IMR-90 (cell line): ENCODE results near the gene CDC20B. TPM values are rescaled to one million over a fixed set of nuclear protein-coding genes. Genes with fewer than 3 reads are reported as not detected.

Experiments used
- ATAC-seq: fragments of 200-7000 bp; cut with Tn5 transposase; 2 replicates; pipeline ENCODE4 v1.9.1; 2020; ENCODE audit warnings: low read depth, mild to moderate bottlenecking, moderate library complexity
- BruUV-seq: library from RNA; stranded (reverse); fragments of 400-500 nt; replicated peaks from 2 replicates; lab custom pipeline; 2021; lab: Mats Ljungman, UMichigan
- CTCF ChIA-PET: fragments of 300-600 bp; formaldehyde crosslinking; extraction: SDS; loops from one replicate; lab custom pipeline; 2021; ENCODE audit warnings: antibody characterized with exemption; lab: Yijun Ruan, JAX
- POLR2A ChIA-PET: fragments of 300-600 bp; sonication (Branson Sonifier 250); formaldehyde crosslinking; loops from one replicate; lab custom pipeline; 2022; ENCODE audit warnings: antibody characterized with exemption; ENCODE audit not compliant: unreplicated experiment; lab: Charles Lee
- DNase-seq: peaks from one replicate; pipeline ENCODE4 v3.0.0; 2013
- H2AFZ ChIP-seq: replicated peaks from 2 replicates; pipeline ENCODE3; 2013; ENCODE audit warnings: low read length, mild to moderate bottlenecking; ENCODE audit not compliant: poor library complexity
- H2AK5ac ChIP-seq: 2 replicates; pipeline ENCODE4 v1.6.1; 2013; ENCODE audit warnings: low read depth, low read length, inconsistent platforms
- H2AK9ac ChIP-seq: replicated peaks from 2 replicates; pipeline ENCODE3; 2013; ENCODE audit warnings: mild to moderate bottlenecking, low read depth, low read length, moderate library complexity; ENCODE audit not compliant: poor library complexity
- H2BK120ac ChIP-seq: 2 replicates; pipeline ENCODE4 v1.6.1; 2013; ENCODE audit warnings: low read depth, low read length, inconsistent platforms
- H2BK15ac ChIP-seq: 3 replicates; pipeline ENCODE4 v1.6.1; 2013; ENCODE audit warnings: low read depth, low read length, inconsistent platforms
- H2BK20ac ChIP-seq: 2 replicates; pipeline ENCODE4 v1.6.1; 2013; ENCODE audit warnings: low read depth, mild to moderate bottlenecking, inconsistent platforms, low read length, moderate library complexity
- H2BK5ac ChIP-seq: 2 replicates; pipeline ENCODE4 v1.6.1; 2013; ENCODE audit warnings: mild to moderate bottlenecking, low read depth, low read length, inconsistent platforms; ENCODE audit not compliant: poor library complexity, severe bottlenecking
- H3K14ac ChIP-seq: replicated peaks from 2 replicates; pipeline ENCODE4 v1.6.1; 2013; ENCODE audit warnings: low read depth, low read length, inconsistent platforms
- H3K18ac ChIP-seq: 2 replicates; pipeline ENCODE4 v1.6.1; 2013; ENCODE audit warnings: low read depth, low read length, control low read depth
- H3K23ac ChIP-seq: 2 replicates; pipeline ENCODE4 v1.6.1; 2013; ENCODE audit warnings: low read depth, low read length, inconsistent platforms
- H3K27ac ChIP-seq: 2 replicates; pipeline ENCODE4 v1.5.1; 2013; ENCODE audit warnings: mild to moderate bottlenecking, control low read depth, low read length; ENCODE audit not compliant: insufficient read depth
- H3K27me3 ChIP-seq: 2 replicates; pipeline ENCODE4 v1.6.1; 2013; ENCODE audit warnings: low read length; ENCODE audit not compliant: control insufficient read depth, insufficient read depth
- H3K36me3 ChIP-seq: 2 replicates; pipeline ENCODE4 v1.6.1; 2013; ENCODE audit warnings: low read length, mixed read lengths; ENCODE audit not compliant: control insufficient read depth, insufficient read depth
- H3K4ac ChIP-seq: 2 replicates; pipeline ENCODE4 v1.6.1; 2013; ENCODE audit warnings: low read depth, low read length, inconsistent platforms
- H3K4me1 ChIP-seq: 2 replicates; pipeline ENCODE4 v1.6.1; 2013; ENCODE audit warnings: low read length, mixed read lengths; ENCODE audit not compliant: control insufficient read depth, insufficient read depth
- H3K4me2 ChIP-seq: 2 replicates; pipeline ENCODE4 v1.6.1; 2013; ENCODE audit warnings: low read depth, mild to moderate bottlenecking, control low read depth, low read length, moderate library complexity
- H3K4me3 ChIP-seq: 2 replicates; pipeline ENCODE4 v1.5.1; 2013; ENCODE audit warnings: low read depth, mild to moderate bottlenecking, control low read depth, low read length, moderate library complexity; ENCODE audit not compliant: insufficient read depth
- H3K56ac ChIP-seq: 2 replicates; pipeline ENCODE4 v1.6.1; 2013; ENCODE audit warnings: low read length, inconsistent platforms; ENCODE audit not compliant: insufficient read depth; ENCODE audit errors: extremely low read depth
- H3K79me1 ChIP-seq, 2 experiments: 2 replicates each; pipeline ENCODE4 v1.6.1; 2013; ENCODE audit warnings: low read length in 2 of 2, inconsistent platforms in 1 of 2, low read depth in 1 of 2
- H3K9ac ChIP-seq: 2 replicates; pipeline ENCODE4 v1.6.1; 2013; ENCODE audit warnings: low read depth, low read length, control low read depth
- H3K9me1 ChIP-seq: 2 replicates; pipeline ENCODE4 v1.6.1; 2013; ENCODE audit warnings: low read length, inconsistent platforms; ENCODE audit not compliant: insufficient read depth
- H3K9me3 ChIP-seq: 2 replicates; pipeline ENCODE4 v1.6.1; 2013; ENCODE audit warnings: low read length; ENCODE audit not compliant: control insufficient read depth, insufficient read depth
- H4K20me1 ChIP-seq: 2 replicates; pipeline ENCODE4 v1.6.1; 2013; ENCODE audit warnings: low read length, inconsistent platforms; ENCODE audit not compliant: insufficient read depth
- H4K5ac ChIP-seq: 2 replicates; pipeline ENCODE4 v1.6.1; 2013; ENCODE audit warnings: mild to moderate bottlenecking, low read depth, low read length, control low read depth
- H4K8ac ChIP-seq, 2 experiments: 2 replicates each; pipeline ENCODE4 v1.6.1; 2013; ENCODE audit warnings: low read depth in 2 of 2, low read length in 2 of 2, control low read depth in 1 of 2, inconsistent platforms in 1 of 2
- H4K91ac ChIP-seq: 2 replicates; pipeline ENCODE4 v1.6.1; 2013; ENCODE audit warnings: low read depth, low read length, inconsistent platforms; ENCODE audit not compliant: insufficient read depth
- CEBPB ChIP-seq: IDR thresholded peaks from 2 replicates; pipeline ENCODE4 v1.6.1; 2012; ENCODE audit warnings: low read depth, low read length, improper control_type of control experiment
- CHD1 ChIP-seq: IDR thresholded peaks from 2 replicates; pipeline ENCODE4 v1.6.1; 2012; ENCODE audit warnings: low read depth, low read length, improper control_type of control experiment
- FOS ChIP-seq: fragments of 150-350 bp; IDR thresholded peaks from 2 replicates; pipeline ENCODE4 v1.6.1; 2016; ENCODE audit warnings: low read depth, low read length
- MAFK ChIP-seq: IDR thresholded peaks from 2 replicates; pipeline ENCODE4 v1.6.1; 2012; ENCODE audit warnings: low read depth, low read length, improper control_type of control experiment
- MXI1 ChIP-seq: IDR thresholded peaks from 2 replicates; pipeline ENCODE4 v1.6.1; 2012; ENCODE audit warnings: low read depth, mild to moderate bottlenecking, low read length, moderate library complexity, borderline replicate concordance
- NFE2L2 ChIP-seq: fragments of 150-350 bp; IDR thresholded peaks from 2 replicates; pipeline ENCODE4 v1.6.1; 2016; ENCODE audit warnings: low read depth, mild to moderate bottlenecking, low read length
- RCOR1 ChIP-seq: IDR thresholded peaks from 2 replicates; pipeline ENCODE4 v1.6.1; 2012; ENCODE audit warnings: mild to moderate bottlenecking, low read length, improper control_type of control experiment; ENCODE audit not compliant: insufficient replicate concordance
- SMC3 ChIP-seq: fragments of 150-350 bp; IDR thresholded peaks from 2 replicates; pipeline ENCODE4 v1.6.1; 2016; ENCODE audit warnings: low read depth, mild to moderate bottlenecking, antibody characterized with exemption, low read length, moderate library complexity
- WGBS, 2 experiments: methylation state at CpG; one replicate each; pipeline versions ENCODE4 v1.1.5 to v1.1.7; 2013; ENCODE audit warnings: missing lambda C conversion rate in 2 of 2; ENCODE audit not compliant: insufficient read length in 1 of 2; ENCODE audit errors: extremely low coverage in 2 of 2; 5-methylcytosine and 5-hydroxymethylcytosine counted together
- dilution Hi-C: fragments of 300-500 bp; cut with HindIII; formaldehyde crosslinking; loops from one replicate; pipeline ENCODE4 v1.14.3; 2018; ENCODE audit warnings: low sequenced_read_pairs; ENCODE audit not compliant: unreplicated experiment
- in situ Hi-C: fragments of 300-500 bp; cut with MboI; formaldehyde crosslinking; loops from 3 replicates; pipeline ENCODE4 v1.14.3; 2019; ENCODE audit warnings: low sequenced_read_pairs, inconsistent platforms, mixed read lengths
- intact Hi-C: fragments of 100-400 bp; cut with micrococcal nuclease; formaldehyde crosslinking; loops from 2 replicates; pipeline ENCODE4 v1.10.0; 2022
- polyA plus RNA-seq, 3 experiments: library from polyadenylated mRNA; depleted of rRNA; stranded (reverse); fragments of >200 nt; gene quantifications; 2 replicates each; pipeline ENCODE4 v1.2.3, GENCODE V29; 2012; ENCODE audit warnings: low replicate concordance in 1 of 3
- total RNA-seq: library from RNA; depleted of rRNA; stranded (reverse); fragments of >200 nt; gene quantifications from 2 replicates; pipeline ENCODE4 v1.2.3, GENCODE V29; 2012
- TF ChIP-seq, protein P1 (sequence below): conservative IDR thresholded peaks from 2 replicates; pipeline ENCODE4 v1.5.1; 2012; ENCODE audit warnings: mild to moderate bottlenecking, low read depth, low read length, improper control_type of control experiment
- TF ChIP-seq, protein P2 (sequence below): fragments of 150-350 bp; IDR thresholded peaks from 2 replicates; pipeline ENCODE4 v1.6.1; 2017; ENCODE audit warnings: mild to moderate bottlenecking, antibody characterized with exemption, low read length, low read depth
- TF ChIP-seq, protein P3 (sequence below): fragments of 150-350 bp; IDR thresholded peaks from 2 replicates; pipeline ENCODE4 v1.6.1; 2016; ENCODE audit warnings: low read depth, mild to moderate bottlenecking, low read length, moderate library complexity, borderline replicate concordance

The CDC20B gene
- total and polyA plus RNA-seq, 2 of the 4 experiments (the other 2 are of a cell fraction) = not detected

DNA sequence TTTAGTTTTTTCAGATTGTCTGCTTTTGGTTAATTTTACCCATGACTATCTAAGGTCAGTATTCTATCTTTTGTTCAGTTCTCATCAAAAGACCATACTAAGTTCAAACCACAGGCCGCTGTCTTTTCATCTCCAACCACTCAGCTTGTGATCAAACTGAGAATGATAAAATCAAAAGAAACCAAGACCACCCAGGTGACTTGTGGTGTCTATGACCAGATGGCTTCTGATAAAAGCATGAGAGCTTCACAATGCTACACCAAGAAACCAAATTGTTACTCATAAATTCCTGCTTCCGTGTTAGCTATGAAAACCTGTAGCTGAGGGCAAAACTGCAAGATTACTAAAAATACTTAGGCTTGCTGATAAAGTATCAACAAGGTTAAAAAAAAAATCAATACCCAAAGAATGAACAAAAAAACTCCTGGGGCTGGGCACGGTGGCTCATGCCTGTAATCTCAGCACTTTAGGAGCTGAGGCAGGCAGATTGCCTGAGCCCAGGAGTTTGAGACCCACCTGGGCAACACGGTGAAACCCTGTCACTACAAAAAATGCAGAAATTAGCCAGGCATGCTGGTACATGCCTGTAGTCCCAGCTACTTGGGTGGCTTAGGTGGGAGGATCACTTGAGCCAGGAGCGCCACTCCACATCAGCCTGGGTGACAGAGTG lies 38.8 kb downstream of the CDC20B start (continued):
- TF ChIP-seq MAFK = no peak
- TF ChIP-seq, protein P1, sequence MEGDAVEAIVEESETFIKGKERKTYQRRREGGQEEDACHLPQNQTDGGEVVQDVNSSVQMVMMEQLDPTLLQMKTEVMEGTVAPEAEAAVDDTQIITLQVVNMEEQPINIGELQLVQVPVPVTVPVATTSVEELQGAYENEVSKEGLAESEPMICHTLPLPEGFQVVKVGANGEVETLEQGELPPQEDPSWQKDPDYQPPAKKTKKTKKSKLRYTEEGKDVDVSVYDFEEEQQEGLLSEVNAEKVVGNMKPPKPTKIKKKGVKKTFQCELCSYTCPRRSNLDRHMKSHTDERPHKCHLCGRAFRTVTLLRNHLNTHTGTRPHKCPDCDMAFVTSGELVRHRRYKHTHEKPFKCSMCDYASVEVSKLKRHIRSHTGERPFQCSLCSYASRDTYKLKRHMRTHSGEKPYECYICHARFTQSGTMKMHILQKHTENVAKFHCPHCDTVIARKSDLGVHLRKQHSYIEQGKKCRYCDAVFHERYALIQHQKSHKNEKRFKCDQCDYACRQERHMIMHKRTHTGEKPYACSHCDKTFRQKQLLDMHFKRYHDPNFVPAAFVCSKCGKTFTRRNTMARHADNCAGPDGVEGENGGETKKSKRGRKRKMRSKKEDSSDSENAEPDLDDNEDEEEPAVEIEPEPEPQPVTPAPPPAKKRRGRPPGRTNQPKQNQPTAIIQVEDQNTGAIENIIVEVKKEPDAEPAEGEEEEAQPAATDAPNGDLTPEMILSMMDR = no peak
- TF ChIP-seq CHD1 = no peak
- no peak for TF ChIP-seq CEBPB

DNA sequence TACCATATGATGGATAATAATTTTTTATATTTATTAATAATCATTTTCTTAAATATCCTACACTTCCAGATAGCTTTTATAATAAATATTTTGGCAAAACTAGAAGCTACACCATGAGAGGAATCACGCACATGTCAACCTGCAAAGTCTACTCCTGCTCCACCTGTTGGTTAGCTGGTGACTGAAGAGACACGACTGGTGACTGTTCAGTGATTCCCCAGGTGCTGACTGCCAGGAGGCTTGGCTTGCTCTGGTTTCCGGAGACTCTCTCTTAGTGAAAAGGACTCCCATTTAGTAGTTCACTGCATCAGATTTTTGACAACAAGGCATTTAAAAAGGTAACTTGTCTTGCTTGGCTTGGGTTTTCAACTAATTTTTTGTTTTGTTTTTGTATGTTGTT lies 49.6 kb downstream of the CDC20B start:
- H2AK5ac ChIP-seq = no peak overlapping the region
- H3K9me1 ChIP-seq = no peaks in the 10 kb centered on the region
- CTCF ChIA-PET = no interaction called here
- H4K91ac ChIP-seq = no peak overlapping the region
- DNase-seq (no peak), ATAC-seq (no peak)
- no peak overlapping the region for H2BK15ac ChIP-seq
- no peak overlapping the region for H2BK20ac ChIP-seq
- H2BK5ac ChIP-seq = no peak overlapping the region
- dilution Hi-C loops (no loop called here), intact Hi-C loops (no loop called here), in situ Hi-C loops (no loop called here)
- no peaks in the 10 kb centered on the region for H3K9me3 ChIP-seq
- WGBS, 2 experiments = no CpG with 5 or more reads among the region's 3 CpGs
- no peak overlapping the region for H2AFZ ChIP-seq
- H4K5ac ChIP-seq = no peak overlapping the region
- H2BK120ac ChIP-seq = no peak overlapping the region
- no peak overlapping the region for H2AK9ac ChIP-seq
- H4K8ac ChIP-seq = no peak overlapping the region
- no peak overlapping the region for H3K4me2 ChIP-seq
- H3K9ac ChIP-seq = no peak overlapping the region
- no peaks in the 10 kb centered on the region for H3K36me3 ChIP-seq
- H3K18ac ChIP-seq = no peak overlapping the region
- H3K56ac ChIP-seq = no peak overlapping the region
- H3K4me1 ChIP-seq = no peaks in the 10 kb centered on the region
- peaks cover 47% of the 10 kb centered on the region for H3K27me3 ChIP-seq
- BruUV-seq = no TSS peak
- no peak overlapping the region for H3K27ac ChIP-seq
- no peaks in the 10 kb centered on the region for H3K79me1 ChIP-seq
- no peak overlapping the region for H3K23ac ChIP-seq
- no peak overlapping the region for H3K4me3 ChIP-seq
- POLR2A ChIA-PET = no interaction called here
- no peak overlapping the region for H3K4ac ChIP-seq
- H4K20me1 ChIP-seq = no peaks in the 10 kb centered on the region
- H3K14ac ChIP-seq = no peak overlapping the region
- TF ChIP-seq MAFK (no peak), CEBPB (no peak), SMC3 (no peak), RCOR1 (no peak), FOS (no peak), NFE2L2 (no peak), MXI1 (no peak), CHD1 (no peak)
- TF ChIP-seq, protein P2, sequence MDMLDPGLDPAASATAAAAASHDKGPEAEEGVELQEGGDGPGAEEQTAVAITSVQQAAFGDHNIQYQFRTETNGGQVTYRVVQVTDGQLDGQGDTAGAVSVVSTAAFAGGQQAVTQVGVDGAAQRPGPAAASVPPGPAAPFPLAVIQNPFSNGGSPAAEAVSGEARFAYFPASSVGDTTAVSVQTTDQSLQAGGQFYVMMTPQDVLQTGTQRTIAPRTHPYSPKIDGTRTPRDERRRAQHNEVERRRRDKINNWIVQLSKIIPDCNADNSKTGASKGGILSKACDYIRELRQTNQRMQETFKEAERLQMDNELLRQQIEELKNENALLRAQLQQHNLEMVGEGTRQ = no peak
- TF ChIP-seq, protein P3, sequence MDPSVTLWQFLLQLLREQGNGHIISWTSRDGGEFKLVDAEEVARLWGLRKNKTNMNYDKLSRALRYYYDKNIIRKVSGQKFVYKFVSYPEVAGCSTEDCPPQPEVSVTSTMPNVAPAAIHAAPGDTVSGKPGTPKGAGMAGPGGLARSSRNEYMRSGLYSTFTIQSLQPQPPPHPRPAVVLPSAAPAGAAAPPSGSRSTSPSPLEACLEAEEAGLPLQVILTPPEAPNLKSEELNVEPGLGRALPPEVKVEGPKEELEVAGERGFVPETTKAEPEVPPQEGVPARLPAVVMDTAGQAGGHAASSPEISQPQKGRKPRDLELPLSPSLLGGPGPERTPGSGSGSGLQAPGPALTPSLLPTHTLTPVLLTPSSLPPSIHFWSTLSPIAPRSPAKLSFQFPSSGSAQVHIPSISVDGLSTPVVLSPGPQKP = no peak
